T-helper 1 cell treated with Interleukin-12 subunit alpha and Interleukin-12 subunit beta and Interleukin-4 antibody, amounts not matched to agents 30 μg/mL and 1 μg/mL, for 36 hours (primary cell): Measurements from ENCODE around the gene LOXL3.

Source experiments
- H3K27ac Mint-ChIP-seq: one replicate; pipeline ENCODE4 v1.8.0; 2021; ENCODE audit warnings: mild to moderate bottlenecking, mixed read lengths
- H3K27me3 Mint-ChIP-seq: one replicate; pipeline ENCODE4 v1.8.0; 2021; ENCODE audit warnings: low read depth, mixed read lengths
- H3K36me3 Mint-ChIP-seq: one replicate; pipeline ENCODE4 v1.8.0; 2021; ENCODE audit warnings: low read depth, mixed read lengths
- H3K4me1 Mint-ChIP-seq: one replicate; pipeline ENCODE4 v1.8.0; 2021; ENCODE audit warnings: low read depth, mixed read lengths
- H3K4me3 Mint-ChIP-seq: one replicate; pipeline ENCODE4 v1.8.0; 2021; ENCODE audit warnings: mild to moderate bottlenecking, moderate library complexity, mixed read lengths
- H3K9me3 Mint-ChIP-seq: one replicate; pipeline ENCODE4 v1.8.0; 2021; ENCODE audit warnings: mixed read lengths

The LOXL3 gene

GRCh38 chr2:74530239-74531187 lies 23.2 kb downstream of the LOXL3 start:
- peaks cover 48% of the 10 kb centered on the region for H3K4me1 Mint-ChIP-seq

GRCh38 chr2:74529357-74530238 lies 24.1 kb downstream of the LOXL3 start, which contains the start of the genes AUP1 and HTRA2:
TSS of gene AUP1 (minus strand) at chr2:74529706. CDS start at chr2:74529629, 77 bp downstream.
TSS of gene HTRA2 (plus strand) at chr2:74529933. CDS start at chr2:74530007, 74 bp downstream.
- Mint-ChIP-seq H3K27me3 (no peaks in the 10 kb centered on the region), H3K27ac (peak within 1 kb of the TSS; percentile 96), H3K4me3 (peak within 1 kb of the TSS; percentile 97), H3K36me3 (peaks cover 45% of the 10 kb centered on the region), H3K4me1 (peaks cover 48% of the 10 kb centered on the region), H3K9me3 (no peaks in the 10 kb centered on the region)

More at GRCh38 chr2:74530239-74531187, 23.2 kb downstream of the LOXL3 start:
- H3K9me3 Mint-ChIP-seq = no peaks in the 10 kb centered on the region
- peaks cover 45% of the 10 kb centered on the region for H3K36me3 Mint-ChIP-seq
- H3K27ac Mint-ChIP-seq = peak overlapping the region; percentile 96
- no peaks in the 10 kb centered on the region for H3K27me3 Mint-ChIP-seq
- peak overlapping the region; percentile 97 for H3K4me3 Mint-ChIP-seq

GRCh38 chr2:74528600-74529356 lies 25.0 kb downstream of the LOXL3 start:
- peak overlapping the region; percentile 96 for H3K27ac Mint-ChIP-seq
- peaks cover 46% of the 10 kb centered on the region for H3K4me1 Mint-ChIP-seq
- peak overlapping the region; percentile 97 for H3K4me3 Mint-ChIP-seq
- peaks cover 42% of the 10 kb centered on the region for H3K36me3 Mint-ChIP-seq
- H3K9me3 Mint-ChIP-seq = no peaks in the 10 kb centered on the region
- H3K27me3 Mint-ChIP-seq = no peaks in the 10 kb centered on the region

- H3K4me3 Mint-ChIP-seq = peak overlapping the region; percentile 97
- H3K4me1 Mint-ChIP-seq = peaks cover 45% of the 10 kb centered on the region
- peak overlapping the region; percentile 96 for H3K27ac Mint-ChIP-seq
- H3K9me3 Mint-ChIP-seq = no peaks in the 10 kb centered on the region
- H3K27me3 Mint-ChIP-seq = no peaks in the 10 kb centered on the region
- peaks cover 42% of the 10 kb centered on the region for H3K36me3 Mint-ChIP-seq
Observed at GRCh38 chr2:74527741-74528140, 26.0 kb downstream of the LOXL3 start.

GRCh38 chr2:74526649-74527230 lies 27.0 kb downstream of the LOXL3 start:
- H3K36me3 Mint-ChIP-seq = peaks cover 35% of the 10 kb centered on the region

GRCh38 chr2:74525717-74526648 lies 27.8 kb downstream of the LOXL3 start, which contains the start of gene DQX1:
TSS of gene DQX1 (minus strand) at chr2:74526231. CDS start at chr2:74525729, 502 bp downstream.
- Mint-ChIP-seq H3K4me3 (peak within 1 kb of the TSS; percentile 11), H3K9me3 (no peaks in the 10 kb centered on the region)

More at GRCh38 chr2:74526649-74527230, 27.0 kb downstream of the LOXL3 start:
- no peaks in the 10 kb centered on the region for H3K9me3 Mint-ChIP-seq
- no peaks in the 10 kb centered on the region for H3K27me3 Mint-ChIP-seq
- H3K4me1 Mint-ChIP-seq = peaks cover 35% of the 10 kb centered on the region
- no peak overlapping the region for H3K4me3 Mint-ChIP-seq
- H3K27ac Mint-ChIP-seq = peak overlapping the region; percentile 7

GRCh38 chr2:74524955-74525716 lies 28.6 kb downstream of the LOXL3 start:
- H3K9me3 Mint-ChIP-seq = no peaks in the 10 kb centered on the region
- no peak overlapping the region for H3K27ac Mint-ChIP-seq
- H3K4me3 Mint-ChIP-seq = no peak overlapping the region
- peaks cover 4% of the 10 kb centered on the region for H3K27me3 Mint-ChIP-seq
- H3K4me1 Mint-ChIP-seq = peaks cover 25% of the 10 kb centered on the region
- peaks cover 32% of the 10 kb centered on the region for H3K36me3 Mint-ChIP-seq

More at GRCh38 chr2:74525717-74526648, 27.8 kb downstream of the LOXL3 start, which contains the start of gene DQX1:
- Mint-ChIP-seq H3K27ac (peak within 1 kb of the TSS; percentile 7), H3K27me3 (no peaks in the 10 kb centered on the region), H3K36me3 (peaks cover 34% of the 10 kb centered on the region), H3K4me1 (peaks cover 27% of the 10 kb centered on the region)

- H3K4me3 Mint-ChIP-seq = no peak overlapping the region
- no peaks in the 10 kb centered on the region for H3K9me3 Mint-ChIP-seq
- peaks cover 15% of the 10 kb centered on the region for H3K27me3 Mint-ChIP-seq
- peaks cover 24% of the 10 kb centered on the region for H3K4me1 Mint-ChIP-seq
- H3K36me3 Mint-ChIP-seq = peaks cover 32% of the 10 kb centered on the region
- H3K27ac Mint-ChIP-seq = no peak overlapping the region
Observed at GRCh38 chr2:74524005-74524404, 29.7 kb downstream of the LOXL3 start.

GRCh38 chr2:74522516-74522915 lies 31.2 kb downstream of the LOXL3 start:
- peaks cover 30% of the 10 kb centered on the region for H3K27me3 Mint-ChIP-seq
- no peak overlapping the region for H3K27ac Mint-ChIP-seq
- H3K4me1 Mint-ChIP-seq = peaks cover 12% of the 10 kb centered on the region
- H3K9me3 Mint-ChIP-seq = no peaks in the 10 kb centered on the region
- no peak overlapping the region for H3K4me3 Mint-ChIP-seq
- H3K36me3 Mint-ChIP-seq = peaks cover 19% of the 10 kb centered on the region

- Mint-ChIP-seq H3K4me3 (peak overlapping the region; percentile 73), H3K27me3 (peaks cover 76% of the 10 kb centered on the region), H3K36me3 (peaks cover 8% of the 10 kb centered on the region), H3K9me3 (no peaks in the 10 kb centered on the region), H3K27ac (peak overlapping the region; percentile 37), H3K4me1 (peaks cover 15% of the 10 kb centered on the region)
Observed at GRCh38 chr2:74516650-74517049, 37.1 kb downstream of the LOXL3 start.

- H3K9me3 Mint-ChIP-seq = no peaks in the 10 kb centered on the region
- peaks cover 81% of the 10 kb centered on the region for H3K27me3 Mint-ChIP-seq
- H3K36me3 Mint-ChIP-seq = peaks cover 8% of the 10 kb centered on the region
- peaks cover 16% of the 10 kb centered on the region for H3K4me1 Mint-ChIP-seq
- peak overlapping the region; percentile 73 for H3K4me3 Mint-ChIP-seq
- peak overlapping the region; percentile 37 for H3K27ac Mint-ChIP-seq
Observed at GRCh38 chr2:74515981-74516633, 37.6 kb downstream of the LOXL3 start.
